ENCODE data around the gene DSG3. TPM values are rescaled to one million over a fixed set of nuclear protein-coding genes. Genes with fewer than 3 reads are reported as not detected.

The DSG3 gene
- total RNA-seq, 1 experiment from 2014 or later = 0.04 TPM

- no peak overlapping the region for H4K8ac ChIP-seq (replicated peaks; ENCODE audit: insufficient read length, low read depth, low read length)
- no peak overlapping the region for H3K4me2 ChIP-seq (ENCODE audit: insufficient read depth, insufficient read length, low read length)
- Mint-ChIP-seq H3K27me3 (ENCODE audit: low read depth) (no peaks in the 10 kb centered on the region), H3K4me3 (no peak overlapping the region), H3K4me1 (no peaks in the 10 kb centered on the region), H3K36me3 (ENCODE audit: insufficient read depth in 1 of 3, low read depth in 3 of 3) (no peaks in the 10 kb centered on the region), H3K9me3 (no peaks in the 10 kb centered on the region), H3K27ac (no peak overlapping the region)
- no peak overlapping the region for H3K4ac ChIP-seq (ENCODE audit: low read depth, low read length)
- no peak overlapping the region for H4K91ac ChIP-seq (ENCODE audit: insufficient read length, low read depth, low read length)
- H3K23me2 ChIP-seq (ENCODE audit: insufficient read length, low read depth, low read length, poor library complexity, severe bottlenecking) = no peaks in the 10 kb centered on the region
- H3K79me2 ChIP-seq (ENCODE audit: insufficient read depth, low read length) = no peaks in the 10 kb centered on the region
- H3K79me1 ChIP-seq (ENCODE audit: insufficient read depth, low read depth, low read length, poor library complexity, severe bottlenecking) = no peaks in the 10 kb centered on the region
- H3K4me1 ChIP-seq (ENCODE audit: insufficient read depth, low read length) = no peaks in the 10 kb centered on the region
- no peak for TF ChIP-seq CTCF (conservative IDR thresholded peaks at IDR 0.05)
- no peak overlapping the region for H3K18ac ChIP-seq (ENCODE audit: insufficient read length, low read depth, low read length)
- no peak overlapping the region for H2BK15ac ChIP-seq (ENCODE audit: low read depth, low read length)
- no peak overlapping the region for H3K27ac ChIP-seq (ENCODE audit: insufficient read length, low read depth, low read length)
- no peak overlapping the region for H2BK120ac ChIP-seq (ENCODE audit: low read depth, low read length, poor library complexity, severe bottlenecking)
- no peak overlapping the region for H3K9ac ChIP-seq (ENCODE audit: extremely low read depth, insufficient read length, low read length)
- H2AFZ ChIP-seq (ENCODE audit: low read length) = no peak overlapping the region
- no peak overlapping the region for H2AK5ac ChIP-seq (ENCODE audit: insufficient read length, low read length)
- H2BK12ac ChIP-seq (ENCODE audit: insufficient read length, low read depth, low read length) = no peak overlapping the region
- H2BK20ac ChIP-seq (ENCODE audit: low read depth, low read length, poor library complexity, severe bottlenecking) = no peak overlapping the region
- no peak overlapping the region for H2BK5ac ChIP-seq (ENCODE audit: insufficient read length, low read length)
- no peak overlapping the region for H3K23ac ChIP-seq (ENCODE audit: insufficient read length, low read depth, low read length)
- DNase-seq = no peak
- no peak overlapping the region for H4K5ac ChIP-seq (ENCODE audit: insufficient read length, low read depth, low read length)
- no CpG with 5 or more reads among the region's 6 CpGs for WGBS (ENCODE audit: extremely low coverage, insufficient read length, low lambda C conversion rate)
- H4K20me1 ChIP-seq (ENCODE audit: control insufficient read depth, insufficient read depth, insufficient read length) = no peaks in the 10 kb centered on the region
- no peaks in the 10 kb centered on the region for H3K27me3 ChIP-seq (ENCODE audit: insufficient read depth, low read length)
- H3K9me3 ChIP-seq (ENCODE audit: control insufficient read depth, low read depth, low read length) = no peaks in the 10 kb centered on the region
- no peak overlapping the region for H3T11ph ChIP-seq (ENCODE audit: low read length)
- H3K56ac ChIP-seq (ENCODE audit: insufficient read length, low read depth, low read length) = no peak overlapping the region
- H3K14ac ChIP-seq (ENCODE audit: insufficient read depth, low read length) = no peak overlapping the region
Observed at GRCh38 chr18:31399306-31400032, 48.1 kb upstream of the DSG3 start.
